ENCODE results near the gene STX4.
A peak's percentile ranks its signal among the peaks of the same experiment; 100 is the strongest.

STX4 gene

GRCh38 chr16:31038993-31039392 lies 5.6 kb downstream of the STX4 start:
- no peak for DNase-seq (ENCODE audit: low read depth)
- no peak overlapping the region for H3K4me3 ChIP-seq (ENCODE audit: low read depth, low read length)
- TF ChIP-seq CTCF (conservative IDR thresholded peaks at IDR 0.05; ENCODE audit: low read depth, low read length), result no peak

DNA sequence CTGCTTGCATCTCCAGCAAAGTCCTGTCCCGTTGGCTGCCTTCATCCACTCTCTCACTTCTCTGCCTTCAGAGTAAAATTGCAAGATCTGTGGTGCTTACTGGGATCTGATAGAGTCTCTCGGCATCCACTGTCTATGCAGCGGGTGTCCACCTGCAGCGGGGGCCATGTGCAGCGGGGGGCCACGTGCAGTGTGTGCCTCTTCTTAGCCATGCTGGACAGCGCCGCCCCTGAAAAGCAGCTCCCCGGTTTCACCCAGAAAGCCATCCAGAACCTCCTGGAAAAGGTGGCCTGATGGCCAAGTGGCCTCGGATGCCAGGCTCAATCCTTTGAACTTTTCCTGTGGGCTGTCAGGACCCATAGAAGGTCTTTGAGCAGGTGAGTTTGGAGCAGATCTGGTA lies 9.5 kb downstream of the STX4 start:
- TF ChIP-seq CTCF (conservative IDR thresholded peaks at IDR 0.05; ENCODE audit: low read depth, low read length), result no peak
- H3K4me3 ChIP-seq (ENCODE audit: low read depth, low read length), result no peak overlapping the region
- no peak for DNase-seq (ENCODE audit: low read depth)

- no peak for DNase-seq (ENCODE audit: low read depth)
- TF ChIP-seq CTCF (conservative IDR thresholded peaks at IDR 0.05; ENCODE audit: low read depth, low read length), result no peak
- H3K4me3 ChIP-seq (ENCODE audit: low read depth, low read length), result no peak overlapping the region
Measured at GRCh38 chr16:31043352-31043751, 10.0 kb downstream of the STX4 start.

DNA sequence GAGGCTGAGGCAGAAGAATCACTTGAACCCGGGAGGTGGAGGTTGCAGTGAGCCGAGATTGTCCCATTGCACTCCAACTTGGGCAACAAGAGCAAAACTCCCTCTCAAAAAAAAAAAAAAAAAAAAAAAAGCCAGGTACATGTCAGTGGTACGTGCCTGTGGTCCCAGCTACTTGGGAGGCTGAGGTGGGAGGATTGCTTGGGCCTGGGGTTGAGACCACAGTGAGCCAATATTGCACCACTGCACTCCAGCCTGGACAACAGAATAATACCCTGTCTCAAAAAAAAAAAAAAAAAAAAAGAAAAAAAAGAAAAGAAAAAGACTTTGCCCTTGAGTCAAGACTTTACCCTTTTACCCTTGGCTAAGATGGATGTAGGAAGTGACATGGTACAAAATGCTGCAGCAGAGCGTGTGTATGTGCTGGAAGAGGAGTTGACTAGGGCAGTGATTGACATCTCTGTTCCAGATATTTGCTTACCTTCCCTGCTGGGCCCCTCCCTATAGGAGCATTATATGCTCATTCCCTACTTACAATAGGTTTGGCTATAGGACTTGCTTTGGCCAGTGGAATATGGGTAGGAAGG lies 10.6 kb downstream of the STX4 start:
- TF ChIP-seq CTCF (conservative IDR thresholded peaks at IDR 0.05; ENCODE audit: low read depth, low read length), result no peak
- no peak for DNase-seq (ENCODE audit: low read depth)
- no peak overlapping the region for H3K4me3 ChIP-seq (ENCODE audit: low read depth, low read length)

DNA sequence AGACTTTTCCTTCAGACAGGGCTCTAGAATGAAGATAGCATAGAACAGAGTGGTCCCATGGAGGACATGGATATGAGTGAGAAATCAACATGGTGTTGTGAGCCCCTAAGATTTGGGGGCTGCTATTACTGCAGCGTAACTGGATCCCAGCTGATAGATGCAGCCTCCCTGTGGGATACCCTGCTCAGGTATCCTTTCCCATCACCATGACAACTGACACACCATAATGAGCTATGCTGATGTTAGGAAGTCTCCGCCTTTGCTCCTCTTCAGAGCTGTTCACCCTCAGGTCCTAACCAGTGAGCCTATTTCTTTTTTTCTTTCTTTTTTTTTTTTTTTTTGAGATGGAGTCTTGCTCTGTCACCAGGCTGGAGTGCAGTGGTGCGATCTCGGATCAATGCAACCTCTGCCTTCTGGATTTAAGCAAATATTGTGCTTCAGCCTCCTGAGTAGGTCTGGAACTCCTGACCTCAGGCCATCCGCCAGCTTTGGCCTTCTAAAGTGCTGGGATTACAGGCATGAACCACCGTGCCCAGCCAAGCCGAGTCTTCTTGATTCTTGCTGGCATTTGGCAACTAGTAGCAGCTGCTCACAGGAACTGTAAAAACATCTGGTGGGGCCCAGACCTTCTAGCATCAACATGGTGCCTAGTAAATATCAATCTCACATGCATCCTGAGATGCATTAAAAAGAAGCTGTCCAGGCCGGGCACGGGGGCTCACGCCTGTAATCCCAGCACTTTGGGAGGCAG lies 17.1 kb downstream of the STX4 start:
- TF ChIP-seq CTCF (conservative IDR thresholded peaks at IDR 0.05; ENCODE audit: low read depth, low read length), result no peak
- no peak for DNase-seq (ENCODE audit: low read depth)
- no peak overlapping the region for H3K4me3 ChIP-seq (ENCODE audit: low read depth, low read length)

GRCh38 chr16:31052114-31052513 lies 18.8 kb downstream of the STX4 start:
- H3K4me3 ChIP-seq (ENCODE audit: low read depth, low read length), result no peak overlapping the region
- no peak for TF ChIP-seq CTCF (conservative IDR thresholded peaks at IDR 0.05; ENCODE audit: low read depth, low read length)
- peak; percentile 93 for DNase-seq (ENCODE audit: low read depth)

GRCh38 chr16:31055613-31056012 lies 22.3 kb downstream of the STX4 start:
- no peak for DNase-seq (ENCODE audit: low read depth)
- TF ChIP-seq CTCF (conservative IDR thresholded peaks at IDR 0.05; ENCODE audit: low read depth, low read length), result no peak

More at GRCh38 chr16:31055613-31056012, 22.3 kb downstream of the STX4 start:
- no peak overlapping the region for H3K4me3 ChIP-seq (ENCODE audit: low read depth, low read length)
